Panc1 (cell line): ENCODE data around the gene SRGAP3.

Source experiments
- CTCF ChIP-seq: fragments of 450-650 bp; IDR thresholded peaks from 2 replicates; pipeline ENCODE4 v1.5.1; 2017; ENCODE audit warnings: mild to moderate bottlenecking
- POLR2AphosphoS5 ChIP-seq: IDR thresholded peaks from 2 replicates; pipeline ENCODE4 v1.6.1; 2012; ENCODE audit warnings: mild to moderate bottlenecking, low read depth, low read length, moderate library complexity
- SIN3A ChIP-seq: IDR thresholded peaks from 2 replicates; pipeline ENCODE4 v1.6.1; 2012; ENCODE audit warnings: low read depth, mild to moderate bottlenecking, low read length, moderate library complexity, borderline replicate concordance; ENCODE audit not compliant: insufficient read depth
- TF ChIP-seq, protein P1 (sequence below), 2 experiments: IDR thresholded peaks; 2 replicates each; pipeline ENCODE4 v1.6.1; 2011 to 2012; ENCODE audit warnings: low read depth in 2 of 2, control low read depth in 1 of 2, low read length in 1 of 2, mild to moderate bottlenecking in 1 of 2, moderate library complexity in 1 of 2; ENCODE audit not compliant: insufficient read depth in 1 of 2

DNA sequence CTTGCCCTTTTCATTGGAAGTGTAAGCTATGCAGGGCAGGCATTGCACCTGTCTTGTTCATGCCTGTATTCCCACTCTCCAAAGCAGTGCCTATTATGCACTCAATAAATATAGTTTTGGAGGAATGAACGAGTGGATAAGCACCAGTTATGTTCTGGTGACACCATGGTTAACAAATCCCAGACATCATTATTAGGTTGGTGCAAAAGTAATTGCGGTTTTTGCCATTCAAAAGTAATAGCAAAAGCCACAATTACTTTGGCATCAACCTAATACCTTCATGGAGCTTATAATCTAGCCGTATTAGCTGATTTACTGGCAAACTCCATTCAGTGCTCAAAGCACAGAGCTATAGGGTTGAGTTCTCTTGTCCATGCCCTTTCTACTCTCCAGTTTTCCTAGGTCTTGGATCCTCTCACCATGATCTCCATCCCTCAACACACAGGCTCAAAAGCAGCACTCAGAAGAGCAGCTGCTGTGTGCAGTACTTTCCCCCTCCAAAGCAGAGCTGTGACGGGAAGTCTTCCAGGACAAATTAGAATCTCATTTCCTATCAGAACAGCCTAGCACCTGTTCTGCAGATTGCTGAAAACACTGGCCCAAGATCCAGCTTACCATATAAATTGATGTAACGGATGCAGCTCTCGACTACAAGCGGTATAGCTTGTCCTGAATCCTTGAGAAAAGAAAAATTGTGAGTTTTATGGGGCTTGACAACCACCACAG, 223.0 kb downstream of the SRGAP3 start:
- TF ChIP-seq CTCF (no peak), SIN3A (no peak), POLR2AphosphoS5 (no peak)
- TF ChIP-seq, protein P1, sequence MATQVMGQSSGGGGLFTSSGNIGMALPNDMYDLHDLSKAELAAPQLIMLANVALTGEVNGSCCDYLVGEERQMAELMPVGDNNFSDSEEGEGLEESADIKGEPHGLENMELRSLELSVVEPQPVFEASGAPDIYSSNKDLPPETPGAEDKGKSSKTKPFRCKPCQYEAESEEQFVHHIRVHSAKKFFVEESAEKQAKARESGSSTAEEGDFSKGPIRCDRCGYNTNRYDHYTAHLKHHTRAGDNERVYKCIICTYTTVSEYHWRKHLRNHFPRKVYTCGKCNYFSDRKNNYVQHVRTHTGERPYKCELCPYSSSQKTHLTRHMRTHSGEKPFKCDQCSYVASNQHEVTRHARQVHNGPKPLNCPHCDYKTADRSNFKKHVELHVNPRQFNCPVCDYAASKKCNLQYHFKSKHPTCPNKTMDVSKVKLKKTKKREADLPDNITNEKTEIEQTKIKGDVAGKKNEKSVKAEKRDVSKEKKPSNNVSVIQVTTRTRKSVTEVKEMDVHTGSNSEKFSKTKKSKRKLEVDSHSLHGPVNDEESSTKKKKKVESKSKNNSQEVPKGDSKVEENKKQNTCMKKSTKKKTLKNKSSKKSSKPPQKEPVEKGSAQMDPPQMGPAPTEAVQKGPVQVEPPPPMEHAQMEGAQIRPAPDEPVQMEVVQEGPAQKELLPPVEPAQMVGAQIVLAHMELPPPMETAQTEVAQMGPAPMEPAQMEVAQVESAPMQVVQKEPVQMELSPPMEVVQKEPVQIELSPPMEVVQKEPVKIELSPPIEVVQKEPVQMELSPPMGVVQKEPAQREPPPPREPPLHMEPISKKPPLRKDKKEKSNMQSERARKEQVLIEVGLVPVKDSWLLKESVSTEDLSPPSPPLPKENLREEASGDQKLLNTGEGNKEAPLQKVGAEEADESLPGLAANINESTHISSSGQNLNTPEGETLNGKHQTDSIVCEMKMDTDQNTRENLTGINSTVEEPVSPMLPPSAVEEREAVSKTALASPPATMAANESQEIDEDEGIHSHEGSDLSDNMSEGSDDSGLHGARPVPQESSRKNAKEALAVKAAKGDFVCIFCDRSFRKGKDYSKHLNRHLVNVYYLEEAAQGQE (IDR thresholded peaks at IDR 0.05; ENCODE audit: insufficient read depth in 1 of 2, low read depth in 2 of 2, low read length in 1 of 2), result no peak
